ENCODE data around the gene DENND6B.
"Not testable (repeated sequence)": the region's sequence is repeated elsewhere in the genome, so short reads cannot be mapped to it uniquely, and the experiment has no call there.

The DENND6B gene

DNA sequence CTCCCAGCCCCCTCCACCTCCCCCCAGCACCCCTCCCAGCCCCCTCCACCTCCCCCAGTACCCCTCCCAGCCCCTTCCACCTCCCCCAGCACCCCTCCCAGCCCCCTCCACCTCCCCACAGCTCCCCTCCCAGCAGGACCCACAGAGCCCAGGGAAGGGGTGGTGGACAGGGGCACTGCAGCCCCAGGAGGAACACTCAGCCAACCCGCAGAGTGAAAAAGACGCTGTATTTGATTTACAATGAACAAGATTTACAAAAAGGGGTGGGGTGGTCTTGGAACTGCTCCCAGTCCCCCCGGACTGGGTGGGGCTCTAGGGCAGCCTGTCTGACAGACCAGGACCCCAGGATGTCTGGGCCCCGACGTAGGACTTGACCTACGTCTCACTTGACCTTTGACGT lies 52.0 kb downstream of the DENND6B start:
- DNase-seq (ENCODE audit: extremely low read depth in 1 of 2, low read depth in 1 of 2) = no peak

DNA sequence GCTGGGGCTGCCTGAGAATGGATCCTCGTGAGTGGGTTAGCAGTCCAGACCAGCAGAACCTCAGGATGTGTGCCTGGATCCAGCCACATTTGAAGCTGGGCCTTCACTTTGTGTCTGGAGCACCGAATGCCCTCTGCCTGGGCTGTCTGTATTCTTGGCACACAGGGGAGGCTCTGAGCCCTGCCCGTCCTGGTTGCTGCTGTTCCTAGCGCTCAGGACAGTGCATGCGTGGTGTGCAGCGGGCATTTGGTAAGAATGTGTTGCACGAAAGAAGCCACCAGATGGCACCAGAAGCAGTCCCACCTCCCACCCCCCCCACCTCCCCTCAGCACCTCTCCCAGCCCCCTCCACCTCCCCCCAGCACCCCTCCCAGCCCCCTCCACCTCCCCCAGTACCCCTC lies 52.5 kb downstream of the DENND6B start:
- DNase-seq (ENCODE audit: extremely low read depth in 1 of 2, low read depth in 1 of 2) = no peak

DNA sequence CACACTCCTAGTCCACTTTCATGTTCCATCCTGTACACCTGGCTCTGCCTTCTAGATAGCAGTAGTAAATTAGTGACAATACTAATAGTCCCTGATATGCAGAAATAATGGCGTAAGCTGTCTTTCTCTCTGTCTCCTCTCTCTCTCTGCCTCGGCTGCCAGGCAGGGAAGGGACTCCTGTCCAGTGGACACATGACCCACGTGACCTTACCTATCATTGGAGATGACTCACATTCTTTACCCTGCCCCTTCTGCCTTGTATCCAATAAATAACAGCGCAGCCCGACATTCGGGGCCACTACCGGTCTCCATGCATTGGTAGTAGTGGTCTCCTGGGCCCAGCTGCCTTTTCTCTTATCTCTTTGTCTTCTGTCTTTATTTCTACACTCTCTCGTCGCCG lies 53.0 kb downstream of the DENND6B start:
- not testable (repeated sequence) for DNase-seq (ENCODE audit: extremely low read depth in 1 of 2, low read depth in 1 of 2)

DNA sequence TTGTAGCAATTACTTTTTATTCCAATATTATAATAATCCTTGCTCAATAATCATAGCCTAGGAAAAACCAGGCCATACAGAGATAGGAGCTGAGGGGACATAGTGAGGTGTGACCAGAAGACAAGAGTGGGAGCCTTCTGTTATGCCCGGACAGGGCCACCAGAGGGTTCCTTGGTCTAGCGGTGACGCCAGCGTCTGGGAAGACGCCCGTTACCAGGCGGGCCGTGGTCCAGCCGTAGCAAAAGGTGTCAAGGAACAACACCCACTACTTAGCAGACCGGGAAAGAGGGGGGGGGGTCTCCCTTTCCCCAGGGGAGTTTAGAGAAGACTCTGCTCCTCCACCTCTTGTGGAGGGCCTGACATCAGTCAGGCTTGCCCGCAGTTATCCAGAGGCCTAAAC lies 53.5 kb downstream of the DENND6B start:
- DNase-seq (ENCODE audit: extremely low read depth in 1 of 2, low read depth in 1 of 2) = not testable (repeated sequence)

DNA sequence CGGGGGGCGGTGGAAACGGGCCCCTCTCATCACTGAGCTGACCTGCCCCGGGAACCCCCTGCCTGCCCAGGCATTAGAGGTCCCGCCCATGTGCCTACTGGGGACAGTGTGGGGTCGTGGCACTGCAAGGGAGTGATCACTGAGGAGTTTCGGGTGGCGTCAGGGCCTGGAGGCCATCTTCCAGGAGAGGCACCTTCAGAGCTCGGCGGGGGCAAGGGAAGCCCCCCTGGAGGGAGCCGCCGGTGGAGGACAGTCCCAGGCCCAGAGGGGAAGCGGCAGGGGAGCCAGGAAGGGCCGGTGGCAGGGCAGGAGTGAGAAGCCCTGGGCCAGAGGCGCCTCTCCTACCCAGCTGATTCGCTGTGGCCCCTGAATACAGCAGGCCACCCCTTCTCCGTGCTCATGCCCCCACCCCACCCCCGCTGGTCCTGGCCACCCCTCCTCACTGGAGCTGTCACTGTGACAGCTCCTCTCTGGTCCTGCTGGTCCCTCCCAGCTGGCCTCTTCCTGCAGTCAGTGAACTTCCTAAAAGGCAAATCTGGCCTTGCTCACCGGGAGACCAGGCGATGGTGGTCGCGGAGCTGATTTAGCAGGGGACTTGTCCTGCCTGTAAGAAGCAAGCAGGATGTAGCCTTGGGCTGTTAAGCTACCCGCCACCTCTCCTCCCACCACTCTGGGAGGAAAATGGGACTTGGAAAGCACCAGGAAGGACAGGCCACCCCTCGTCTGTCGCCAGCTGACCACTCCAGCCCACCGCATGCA lies 54.6 kb downstream of the DENND6B start:
- no peak for DNase-seq (ENCODE audit: extremely low read depth in 1 of 2, low read depth in 1 of 2)

DNA sequence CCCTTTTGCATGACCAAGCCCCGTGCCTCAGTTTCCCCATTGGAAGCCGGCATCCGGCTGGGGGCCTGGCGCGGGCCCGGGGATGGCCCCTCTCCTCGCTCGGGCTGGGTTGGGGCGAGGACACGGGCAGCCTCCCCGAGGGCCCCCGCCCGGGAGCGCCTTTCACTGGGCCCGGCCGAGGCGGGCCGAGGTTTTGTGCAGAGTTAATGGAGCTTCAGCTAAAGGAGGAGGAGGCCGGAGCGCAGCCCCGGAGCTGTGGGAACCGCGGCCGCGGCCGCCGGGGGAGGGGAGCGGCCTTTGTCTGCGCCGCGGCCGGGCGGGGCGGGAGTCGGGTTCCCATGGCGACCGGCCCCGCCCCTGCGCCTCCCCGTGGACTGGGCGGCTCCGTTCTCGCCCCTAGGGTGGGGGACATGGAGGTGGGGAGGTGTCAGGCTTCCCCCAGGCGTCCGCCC lies 55.3 kb downstream of the DENND6B start:
- DNase-seq (ENCODE audit: extremely low read depth in 1 of 2, low read depth in 1 of 2) = no peak

DNA sequence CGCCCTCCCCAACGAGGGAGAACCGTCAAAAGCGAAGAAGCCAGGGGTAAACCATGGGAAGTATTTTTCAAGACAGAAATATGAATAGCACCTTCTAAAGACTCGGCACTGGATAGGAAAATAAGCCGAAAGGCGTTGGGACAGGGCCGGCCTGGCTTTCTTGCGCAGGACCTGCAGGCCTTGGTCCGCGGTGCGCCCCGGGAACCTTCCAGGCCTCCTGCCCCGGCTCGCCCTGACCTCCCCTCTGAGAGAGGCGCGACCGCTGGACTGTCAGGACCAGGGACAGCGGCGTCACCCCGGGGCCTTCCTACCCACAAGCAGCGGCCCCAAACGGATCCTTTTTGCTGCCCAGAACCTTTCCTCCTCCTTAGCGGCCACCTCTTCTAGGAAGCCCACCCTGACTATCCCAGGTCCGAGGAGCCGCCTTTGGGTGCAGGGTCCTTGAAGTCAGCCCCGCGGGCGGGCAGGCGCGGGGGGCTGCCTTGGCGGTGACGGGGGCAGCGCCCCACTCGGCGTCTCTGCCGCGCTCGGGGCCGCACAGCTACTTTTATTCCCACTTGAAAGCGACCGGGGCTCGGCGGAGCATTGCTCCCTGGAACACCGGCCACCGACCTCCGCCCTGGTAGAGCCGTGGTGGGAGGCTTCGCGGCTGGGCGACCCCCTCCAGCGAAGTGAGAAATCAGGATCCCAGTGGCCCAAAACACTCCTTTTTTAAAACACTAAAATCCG lies 56.0 kb downstream of the DENND6B start:
- peak in 1 of 2 donors; percentile 45 for DNase-seq (ENCODE audit: extremely low read depth in 1 of 2, low read depth in 1 of 2)

DNA sequence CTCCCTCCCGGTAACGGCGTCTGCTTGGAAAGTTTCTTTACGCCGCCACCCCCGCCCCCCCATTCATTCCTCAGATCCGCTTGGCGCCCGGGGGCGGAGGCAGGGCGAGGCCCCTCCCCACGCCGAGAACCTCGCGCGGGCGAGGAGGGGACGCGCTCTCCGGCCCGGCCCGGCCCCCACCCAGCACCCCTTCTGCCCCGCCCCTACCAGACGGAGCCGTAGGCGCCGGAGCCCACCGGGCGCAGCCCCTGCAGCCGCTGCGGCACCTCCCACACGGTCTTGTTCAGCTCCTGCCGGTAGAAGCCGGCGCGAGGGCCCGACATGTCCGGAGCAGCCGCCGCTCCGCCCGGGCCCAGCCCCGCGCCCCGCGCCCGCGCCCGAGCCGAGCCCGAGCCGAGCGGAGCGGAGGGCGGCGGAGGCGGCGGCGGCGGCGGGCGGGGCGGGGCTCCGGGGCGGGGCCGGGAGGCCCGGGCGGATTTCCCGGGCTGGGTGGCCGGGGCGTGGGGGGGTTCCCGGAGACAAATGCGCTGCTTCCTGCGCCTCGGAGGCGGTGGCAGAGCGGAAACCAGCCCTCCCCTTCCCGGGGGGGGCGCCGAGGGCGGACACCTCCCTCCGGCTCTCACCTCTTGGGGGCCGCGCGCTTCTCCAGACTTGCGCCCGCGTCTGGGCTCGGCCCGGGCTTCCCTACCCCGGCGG lies 56.7 kb downstream of the DENND6B start, which contains the start of gene MAPK11:
Gene MAPK11 (minus strand): TSS at position 411 of the 696 bp plus-strand sequence. CDS start 88 bp downstream, at position 323.
- peak; percentile 34 to 56 for DNase-seq (ENCODE audit: extremely low read depth in 1 of 2, low read depth in 1 of 2)

DNA sequence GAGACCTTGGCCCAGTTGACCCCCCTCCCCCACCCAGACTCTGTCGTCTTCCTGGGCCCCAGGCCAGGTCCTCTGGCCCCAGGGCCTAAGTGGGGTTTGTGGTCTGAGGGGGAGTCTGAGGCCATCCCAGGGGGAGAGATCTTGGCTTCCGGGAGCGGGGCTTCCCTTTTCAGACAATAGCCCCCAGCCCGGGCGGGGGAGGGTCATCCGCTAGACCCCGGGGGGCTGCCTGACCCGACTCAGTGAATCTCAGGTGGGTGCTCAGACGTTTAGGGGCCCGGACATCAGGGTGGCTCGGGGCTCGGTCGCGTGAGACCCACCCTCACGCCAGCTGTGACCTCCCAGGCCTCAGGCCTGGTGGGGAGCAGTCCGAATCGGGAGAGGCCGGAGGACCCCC lies 57.2 kb downstream of the DENND6B start:
- no peak for DNase-seq (ENCODE audit: extremely low read depth in 1 of 2, low read depth in 1 of 2)

DNA sequence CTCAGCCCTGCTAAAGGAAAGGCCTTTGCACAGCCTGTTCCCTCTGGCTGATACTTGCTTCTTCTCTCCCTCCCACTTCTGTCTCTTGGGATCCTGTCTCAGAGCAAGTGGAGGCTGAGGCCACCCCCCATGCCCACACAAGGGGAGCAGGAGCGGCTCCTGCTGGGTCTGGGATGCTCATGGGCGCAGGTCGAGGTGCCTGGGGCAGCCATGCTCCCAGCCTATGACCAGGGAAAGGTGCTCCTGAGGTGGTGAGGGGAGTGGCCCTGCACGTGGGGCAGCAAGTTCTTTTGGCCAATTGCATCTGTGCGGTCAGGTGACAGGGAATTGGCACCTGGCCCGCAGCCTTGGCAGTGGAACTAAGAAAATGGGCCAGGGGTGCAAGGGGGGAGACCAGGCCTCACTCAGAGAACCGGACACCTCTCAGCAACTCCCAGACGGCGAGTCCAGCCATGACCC lies 58.1 kb downstream of the DENND6B start:
- no peak for DNase-seq (ENCODE audit: extremely low read depth in 1 of 2, low read depth in 1 of 2)

DNA sequence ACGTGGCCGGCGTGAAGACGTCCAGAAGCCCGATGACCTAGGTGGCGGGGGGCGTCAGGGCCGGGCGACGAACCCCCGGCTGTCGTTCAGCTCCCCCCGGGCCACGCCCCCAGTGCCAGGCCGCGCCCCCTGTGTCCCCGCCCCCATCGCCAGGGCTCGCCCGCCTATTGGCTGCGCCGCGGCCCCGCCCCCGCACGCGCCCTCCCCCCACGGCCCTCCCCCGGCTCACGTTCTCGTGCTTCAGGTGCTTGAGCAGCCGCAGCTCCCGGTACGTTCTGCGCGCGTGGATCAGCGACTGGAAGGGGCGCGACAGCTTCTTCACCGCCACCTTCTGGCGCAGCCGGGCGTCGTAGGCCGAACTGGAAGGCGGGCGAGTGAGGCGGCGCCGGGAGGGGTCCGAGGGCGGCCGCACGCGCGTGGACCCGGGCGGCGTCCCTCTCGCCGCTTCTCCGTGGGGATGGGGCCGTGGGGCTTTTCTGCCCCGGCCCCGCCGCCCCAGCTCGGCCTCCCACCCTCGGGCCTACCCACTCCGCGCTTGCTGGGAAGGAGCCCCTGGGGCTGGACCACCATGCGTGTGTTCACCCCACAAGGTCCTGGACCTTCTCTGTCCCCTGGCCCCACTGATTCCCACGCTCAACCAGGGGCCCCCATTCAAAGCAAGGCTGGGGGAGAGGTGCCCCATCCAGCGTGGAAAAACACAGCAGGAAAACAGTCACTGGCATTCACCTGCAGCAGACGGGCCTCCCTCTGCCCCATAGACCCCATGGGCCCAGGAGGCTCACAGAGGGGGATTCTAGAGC lies 59.0 kb downstream of the DENND6B start:
- no peak for DNase-seq (ENCODE audit: extremely low read depth in 1 of 2, low read depth in 1 of 2)

DNA sequence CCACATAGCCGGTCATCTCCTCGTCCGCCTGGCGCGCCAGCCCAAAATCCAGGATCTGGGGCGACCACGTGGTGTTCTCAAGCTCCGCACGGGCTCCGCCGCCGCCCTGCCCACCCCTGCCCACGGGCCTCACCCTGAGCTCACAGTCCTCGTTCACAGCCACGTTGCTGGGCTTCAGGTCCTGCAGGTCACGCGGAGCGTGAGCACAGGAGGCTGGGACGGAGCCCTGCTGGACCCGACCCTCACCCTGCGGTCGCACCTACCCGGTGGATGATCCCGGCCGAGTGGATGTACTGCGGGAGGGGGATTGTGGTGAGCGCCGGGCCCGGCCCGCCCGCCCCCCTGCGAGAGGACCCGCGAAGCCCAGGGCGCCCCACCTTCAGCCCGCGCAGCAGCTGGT lies 59.8 kb downstream of the DENND6B start:
- DNase-seq (ENCODE audit: extremely low read depth in 1 of 2, low read depth in 1 of 2) = no peak

DNA sequence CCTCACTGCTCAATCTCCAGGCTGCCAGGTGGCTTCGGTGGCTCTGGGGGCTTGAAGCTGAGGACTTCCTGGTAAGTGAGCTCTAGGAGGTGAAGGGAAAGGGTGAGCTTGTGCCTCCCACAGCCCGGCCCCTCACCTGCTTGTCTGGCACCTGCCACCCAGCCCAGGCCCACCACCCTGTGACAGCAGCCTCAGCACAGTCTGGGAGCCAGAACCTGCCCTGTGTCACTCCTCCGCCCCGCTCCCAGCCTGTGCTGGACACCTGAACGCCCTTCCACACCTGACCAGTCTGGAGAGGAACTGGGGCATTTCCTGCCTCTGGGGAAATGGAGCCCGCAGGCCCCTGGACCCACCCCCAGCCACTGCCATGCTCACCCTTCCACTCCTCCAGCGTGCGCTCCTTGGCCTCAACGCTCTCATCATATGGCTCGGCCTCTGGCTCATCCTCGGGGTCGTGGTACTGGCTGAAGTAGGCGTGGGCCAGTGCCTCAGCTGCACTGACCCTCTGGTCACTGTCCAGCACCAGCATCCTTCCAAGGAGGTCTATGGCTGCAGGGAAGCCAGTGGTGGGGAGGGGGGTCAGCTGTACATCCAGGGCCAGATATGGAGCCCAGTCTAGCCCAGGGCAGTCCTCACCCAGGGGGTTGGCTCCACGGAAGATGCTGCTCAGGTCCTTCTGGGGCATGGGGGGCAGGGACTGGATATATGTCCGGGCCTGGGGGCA lies 61.7 kb downstream of the DENND6B start:
- no peak for DNase-seq (ENCODE audit: extremely low read depth in 1 of 2, low read depth in 1 of 2)

DNA sequence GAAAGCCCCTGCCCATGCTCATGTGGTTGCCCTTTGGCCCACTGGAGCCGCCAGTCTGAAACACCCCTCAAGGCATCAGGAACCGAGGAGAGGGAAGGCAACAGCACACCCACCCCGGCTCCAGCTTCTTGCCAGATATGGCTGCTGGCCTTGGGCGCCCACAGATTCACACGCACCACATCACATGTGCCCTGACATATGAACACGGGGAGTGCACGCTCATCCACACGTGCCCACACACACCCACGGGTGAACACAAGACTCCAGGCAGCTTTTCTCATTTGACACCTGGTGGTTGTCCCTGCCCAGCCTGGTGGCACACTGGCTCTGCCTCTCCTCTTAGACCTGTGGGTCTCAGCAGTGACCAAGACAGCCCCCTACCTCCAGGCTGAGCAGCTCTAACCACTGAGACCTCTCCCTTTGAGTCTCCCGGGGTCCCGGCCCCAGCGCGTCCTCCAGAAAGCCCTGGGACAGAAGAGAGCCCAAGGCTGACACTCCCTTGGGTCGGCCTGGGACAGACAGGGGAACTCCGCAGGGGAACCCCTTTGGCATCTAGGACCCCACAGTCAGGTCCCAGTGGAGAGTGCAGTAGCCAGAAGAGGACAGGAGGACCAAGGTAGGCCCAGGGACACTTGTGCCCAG lies 62.6 kb downstream of the DENND6B start:
- DNase-seq (ENCODE audit: extremely low read depth in 1 of 2, low read depth in 1 of 2) = no peak

DNA sequence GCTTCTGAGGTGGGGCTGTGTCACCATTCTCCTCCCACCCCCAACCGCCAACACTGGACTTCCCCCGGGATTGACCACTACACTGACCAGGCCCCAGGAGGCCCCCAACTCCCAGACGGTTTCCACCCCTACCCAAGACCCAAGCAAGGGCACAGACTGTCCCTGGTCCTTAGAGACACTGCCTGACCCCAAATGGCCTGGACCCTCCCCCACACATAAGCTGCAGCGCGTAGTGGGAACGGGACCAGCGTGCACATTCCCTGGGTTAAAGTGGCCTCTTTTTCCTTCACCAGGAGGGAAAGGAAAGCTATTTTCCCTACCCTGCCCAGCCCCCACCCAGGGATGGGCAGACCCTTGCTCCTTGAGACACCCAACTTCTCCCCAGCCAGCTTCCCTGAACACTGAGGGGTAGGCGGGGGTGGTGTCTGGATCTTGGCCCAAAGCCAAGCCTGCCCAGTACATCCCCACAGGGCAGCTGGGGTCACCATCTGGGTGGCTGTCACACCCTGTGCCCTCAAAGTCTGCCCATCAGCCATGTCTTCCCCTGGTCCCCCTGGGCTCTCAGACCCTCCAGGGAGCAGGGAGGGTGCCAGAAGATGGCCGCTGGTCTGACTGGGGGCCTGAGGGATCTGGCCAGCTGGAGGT lies 63.7 kb downstream of the DENND6B start:
- DNase-seq (ENCODE audit: extremely low read depth in 1 of 2, low read depth in 1 of 2) = no peak

DNA sequence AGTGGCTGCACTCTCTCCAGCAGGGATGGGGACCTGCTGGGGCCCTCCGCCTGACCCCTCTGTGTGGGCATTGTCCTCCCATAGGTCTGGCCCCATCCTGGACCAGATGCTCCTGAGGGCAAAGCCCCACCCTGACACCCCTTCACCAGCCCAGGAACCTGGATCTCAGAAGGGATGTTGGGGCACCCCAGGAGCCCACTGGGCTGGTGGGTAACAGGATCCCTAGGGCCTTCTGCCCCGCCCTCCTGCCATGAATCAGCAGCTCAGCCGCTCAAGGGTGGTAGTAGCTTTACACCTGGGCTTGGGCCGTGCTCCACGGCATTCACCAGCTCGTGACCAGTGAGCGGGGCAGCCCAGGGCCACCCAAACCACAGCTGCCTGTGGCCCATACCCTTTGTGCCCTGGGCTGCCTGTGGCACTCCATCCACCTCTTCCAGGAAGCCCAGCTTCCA lies 64.3 kb downstream of the DENND6B start:
- DNase-seq (ENCODE audit: extremely low read depth in 1 of 2, low read depth in 1 of 2) = no peak

DNA sequence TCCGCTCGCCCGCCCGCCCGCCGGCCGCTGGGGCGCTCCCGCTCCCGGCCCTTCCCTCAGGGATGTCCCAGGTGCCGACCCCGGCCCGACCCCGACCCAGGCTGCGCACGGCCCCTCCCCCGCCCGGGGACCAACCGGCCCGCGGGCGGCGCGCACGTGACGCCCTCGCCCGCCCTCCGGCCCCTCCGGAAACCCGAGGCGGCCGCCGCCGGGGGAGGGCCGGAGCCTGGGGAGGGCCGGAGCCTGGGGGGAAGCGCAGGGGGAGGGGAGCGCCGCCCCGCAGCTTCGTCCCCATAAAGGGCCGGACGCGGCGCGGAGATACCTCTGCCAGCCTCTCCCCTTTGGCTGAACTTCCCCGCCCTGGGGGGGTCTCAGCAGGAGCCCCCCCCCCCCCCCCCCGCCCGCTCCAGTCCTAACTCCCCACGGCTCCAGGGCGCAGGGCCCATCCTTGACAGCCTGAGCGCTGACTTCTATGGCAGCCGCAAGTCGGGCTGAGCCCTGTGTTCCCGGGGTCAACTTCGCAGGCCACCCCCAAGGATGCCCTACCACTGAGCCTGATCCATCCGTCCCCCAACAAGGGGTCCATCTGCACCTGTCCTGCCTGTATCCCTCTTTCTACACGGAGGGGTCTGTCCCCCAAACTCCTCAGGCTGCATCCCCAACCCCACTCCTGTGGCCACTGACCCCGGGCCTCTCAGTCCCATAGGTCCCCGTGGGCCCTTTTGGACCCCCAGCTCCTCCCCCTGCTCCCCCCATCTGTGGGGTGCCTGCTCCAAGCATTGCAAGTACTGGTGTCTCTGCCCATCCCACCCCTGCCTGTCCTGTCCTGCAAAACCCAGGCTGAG lies 65.0 kb downstream of the DENND6B start, which contains the start of gene MAPK12:
Gene MAPK12 (minus strand): TSS at position 69 of the 845 bp plus-strand sequence. CDS start 174 bp downstream, outside the sequence.
- DNase-seq (ENCODE audit: extremely low read depth in 1 of 2, low read depth in 1 of 2) = no peak
